CD4-positive, alpha-beta T cell (primary cell): ENCODE measurements around the gene COLQ. TPM values are rescaled to one million over a fixed set of nuclear protein-coding genes. Genes with fewer than 3 reads are reported as not detected.

ENCODE experiments used
- ATAC-seq: fragments of 200-7000 bp; cut with Tn5 transposase; one replicate; pipeline ENCODE4 v1.10.0; 2022; ENCODE audit warnings: mild to moderate bottlenecking; ENCODE audit not compliant: poor library complexity
- CTCF ChIA-PET: fragments of 350-600 bp; sonication (Branson Sonifier 250); formaldehyde crosslinking; loops from one replicate; lab custom pipeline; 2021; ENCODE audit warnings: antibody characterized with exemption, inconsistent platforms; lab: Charles Lee
- POLR2A ChIA-PET: fragments of 350-600 bp; sonication (Branson Sonifier 250); formaldehyde crosslinking; loops from one replicate; lab custom pipeline; 2021; ENCODE audit warnings: antibody characterized with exemption, inconsistent platforms; lab: Charles Lee
- DNase-seq, 14 experiments: peaks; one replicate each; pipeline ENCODE4 v3.0.0-alpha.2; 2013 to 2020; ENCODE audit warnings: mixed read lengths in 2 of 14
- H3K27ac ChIP-seq, 2 donors: one replicate each; pipeline versions ENCODE4 v1.5.1 to v1.7.0; 2013; ENCODE audit warnings: low read length in 2 of 2, low read depth in 1 of 2, mild to moderate bottlenecking in 1 of 2
- H3K27me3 ChIP-seq, 2 experiments: 1 replicate in 1 of 2; 2 replicates in 1 of 2; pipeline versions ENCODE4 v1.6.1 to v1.7.0; 2013; ENCODE audit warnings: low read length in 2 of 2, control low read depth in 1 of 2, mild to moderate bottlenecking in 1 of 2, moderate library complexity in 1 of 2; ENCODE audit not compliant: insufficient read depth in 2 of 2, control insufficient read depth in 1 of 2
- H3K36me3 ChIP-seq: one replicate; pipeline ENCODE4 v1.6.1; 2013; ENCODE audit warnings: low read length, control low read depth; ENCODE audit not compliant: insufficient read depth
- H3K4me1 ChIP-seq: one replicate; pipeline ENCODE4 v1.6.1; 2013; ENCODE audit warnings: low read length, control low read depth; ENCODE audit not compliant: insufficient read depth
- H3K4me3 ChIP-seq: one replicate; pipeline ENCODE4 v1.5.1; 2013; ENCODE audit warnings: mild to moderate bottlenecking, low read length, moderate library complexity
- H3K9me3 ChIP-seq, 2 experiments: 1 replicate in 1 of 2; 2 replicates in 1 of 2; pipeline versions ENCODE4 v1.6.1 to v1.7.0; 2013; ENCODE audit warnings: low read length in 2 of 2, mild to moderate bottlenecking in 2 of 2, control low read depth in 1 of 2, moderate library complexity in 1 of 2; ENCODE audit not compliant: control insufficient read depth in 1 of 2, insufficient read depth in 1 of 2
- H3K27ac Mint-ChIP-seq: one replicate; pipeline ENCODE4 v1.8.0; 2020; ENCODE audit warnings: mixed read lengths
- H3K27me3 Mint-ChIP-seq: one replicate; pipeline ENCODE4 v1.8.0; 2021; ENCODE audit warnings: mixed read lengths
- H3K36me3 Mint-ChIP-seq: one replicate; pipeline ENCODE4 v1.8.0; 2021; ENCODE audit warnings: low read depth, mixed read lengths
- H3K4me1 Mint-ChIP-seq: one replicate; pipeline ENCODE4 v1.8.0; 2021; ENCODE audit warnings: low read depth, mixed read lengths
- H3K4me3 Mint-ChIP-seq: one replicate; pipeline ENCODE4 v1.8.0; 2020; ENCODE audit warnings: mild to moderate bottlenecking, mixed read lengths
- H3K9me3 Mint-ChIP-seq: one replicate; pipeline ENCODE4 v1.8.0; 2020; ENCODE audit warnings: mixed read lengths
- CTCF ChIP-seq: fragments of 200-600 bp; IDR thresholded peaks from one replicate; pipeline ENCODE4 v1.8.0; 2022; ENCODE audit warnings: antibody characterized with exemption, mild to moderate bottlenecking
- intact Hi-C, 2 experiments: fragments of 100-400 bp; cut with DNase I in 1 of 2; cut with micrococcal nuclease in 1 of 2; formaldehyde crosslinking; loops; one replicate each; pipeline versions ENCODE4 v1.15.1 to v1.9.0; 2023 to 2025; cut with DNase I, micrococcal nuclease
- polyA plus RNA-seq, 2 donors: library from polyadenylated mRNA; unstranded; fragments of 120-200 nt; gene quantifications; one replicate each; pipeline ENCODE4 v1.2.1, GENCODE V29; 2013
- total RNA-seq, 174 experiments: library from RNA in 2 of 174; stranded (reverse) in 2 of 174; gene quantifications; one replicate each; pipeline ENCODE4 v1.2.3 and lab custom pipeline; 2021 to 2026

Gene COLQ
- total RNA-seq: 1 to 10 TPM; 3.5 to 3.7 TPM
- polyA plus RNA-seq (2013, experiment 1 of 2): 7.7 TPM
- polyA plus RNA-seq (2013, experiment 2 of 2): 8.6 TPM
- total RNA-seq (lab: John Stamatoyannopoulos, UW): 0.75 to 16.5 (median 4.6) reads per million in 172 experiments

- Mint-ChIP-seq H3K9me3 (no peaks in the 10 kb centered on the region), H3K4me3 (peak within 1 kb of the TSS; percentile 53), H3K4me1 (peaks cover 6% of the 10 kb centered on the region), H3K36me3 (no peaks in the 10 kb centered on the region), H3K27ac (no peak within 1 kb of the TSS), H3K27me3 (peaks cover 5% of the 10 kb centered on the region)
- H3K27ac ChIP-seq: peak within 1 kb of the TSS in 1 of 2 donors; percentile 15
- POLR2A ChIA-PET: no interaction called here
- peaks cover 23% of the 10 kb centered on the region for H3K4me1 ChIP-seq
- CTCF ChIA-PET: no interaction called here
- DNase-seq: no peak
- peak within 1 kb of the TSS; percentile 45 for H3K4me3 ChIP-seq
- peaks cover 0 to 3% of the 10 kb centered on the region in 2 experiments for H3K9me3 ChIP-seq
- intact Hi-C loops: no loop called here
- ATAC-seq: no peak
- no peaks in the 10 kb centered on the region for H3K36me3 ChIP-seq
- TF ChIP-seq CTCF: no peak
- peaks cover 0 to 4% of the 10 kb centered on the region in 2 experiments for H3K27me3 ChIP-seq
Observed at GRCh38 chr3:15521573-15521965, at the start of gene COLQ. Gene COLQ (minus strand): TSS chr3:15521706. CDS start chr3:15521625, 81 bp downstream.

- Histone ChIP-seq H3K27me3 (no peaks in the 10 kb centered on the region), H3K36me3 (peaks cover 72% of the 10 kb centered on the region), H3K9me3 (no peaks in the 10 kb centered on the region), H3K4me3 (no peak overlapping the region), H3K27ac (no peak overlapping the region), H3K4me1 (peaks cover 3% of the 10 kb centered on the region)
- H3K9me3 Mint-ChIP-seq: no peaks in the 10 kb centered on the region
- ATAC-seq: no peak
- no peaks in the 10 kb centered on the region for H3K27me3 Mint-ChIP-seq
- ChIA-PET POLR2A (no interaction called here), CTCF (no interaction called here)
- no peak overlapping the region for H3K4me3 Mint-ChIP-seq
- no peak for DNase-seq
- no peaks in the 10 kb centered on the region for H3K4me1 Mint-ChIP-seq
- peaks cover 81% of the 10 kb centered on the region for H3K36me3 Mint-ChIP-seq
- TF ChIP-seq CTCF: no peak
- intact Hi-C loops: no loop called here
- peak overlapping the region; percentile 15 for H3K27ac Mint-ChIP-seq
Observed at GRCh38 chr3:15563190-15563589, 41.7 kb upstream of the COLQ start.

DNA sequence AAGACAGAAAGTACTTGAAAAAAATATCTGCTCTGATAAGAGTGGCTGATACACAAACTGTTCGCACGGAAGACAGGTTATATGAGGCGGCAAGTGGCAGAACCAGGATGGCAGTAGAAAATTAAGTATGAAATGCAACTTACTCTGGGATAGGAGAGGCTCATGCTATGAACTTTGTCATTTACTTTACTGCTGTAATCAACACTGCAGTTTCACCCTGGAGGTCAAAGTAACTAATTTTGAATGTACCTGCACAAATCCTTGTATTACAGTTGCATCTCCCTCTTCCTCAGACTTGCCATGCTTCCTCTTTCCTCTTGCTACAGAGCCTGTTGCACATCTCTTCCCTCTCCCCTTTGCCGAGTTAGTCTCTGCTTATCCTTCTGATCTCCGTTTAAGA, 41.1 kb upstream of the COLQ start:
- ATAC-seq: no peak
- Mint-ChIP-seq H3K36me3 (peaks cover 78% of the 10 kb centered on the region), H3K4me1 (peaks cover 4% of the 10 kb centered on the region), H3K4me3 (no peak overlapping the region), H3K9me3 (no peaks in the 10 kb centered on the region), H3K27me3 (no peaks in the 10 kb centered on the region), H3K27ac (peak overlapping the region; percentile 15)
- Histone ChIP-seq H3K4me1 (peaks cover 5% of the 10 kb centered on the region), H3K9me3 (no peaks in the 10 kb centered on the region), H3K27ac (no peak overlapping the region), H3K4me3 (no peak overlapping the region), H3K27me3 (no peaks in the 10 kb centered on the region), H3K36me3 (peaks cover 66% of the 10 kb centered on the region)
- intact Hi-C loops: no loop called here
- ChIA-PET CTCF (no interaction called here), POLR2A (no interaction called here)
- DNase-seq: no peak
- TF ChIP-seq CTCF: no peak
